B cell (primary cell): ENCODE measurements around the gene GPLD1.

Experiments
- CTCF ChIP-seq: fragments of 200-600 bp; IDR thresholded peaks from one replicate; pipeline ENCODE4 v1.8.0; 2022; ENCODE audit warnings: antibody characterized with exemption, mild to moderate bottlenecking
- EZH2 ChIP-seq: IDR thresholded peaks from 2 replicates; pipeline ENCODE4 v1.6.1; 2012; ENCODE audit warnings: borderline replicate concordance, low read depth, mild to moderate bottlenecking, moderate library complexity, low read length; ENCODE audit not compliant: insufficient read depth, poor library complexity, severe bottlenecking

- TF ChIP-seq CTCF (no peak), EZH2 (no peak)
Observed at GRCh38 chr6:24425091-24425490, 64.3 kb downstream of the GPLD1 start.
